SK-N-SH treated with all-trans-retinoic acid at 6 μM for 48 hours (cell line): ENCODE data around the gene NYAP2.

ENCODE experiments used
- BACH2 ChIP-seq: fragments of 250-450 bp; sonication (Bioruptor Pico); IDR thresholded peaks from 2 replicates; pipeline ENCODE4 v1.9.0; 2021; ENCODE audit warnings: mild to moderate bottlenecking, borderline replicate concordance
- CREB5 ChIP-seq: fragments of 250-450 bp; sonication (Bioruptor Pico); IDR thresholded peaks from 2 replicates; pipeline ENCODE4 v1.5.1; 2020; ENCODE audit warnings: low read depth, mild to moderate bottlenecking, moderate library complexity
- GLIS3 ChIP-seq: fragments of 250-450 bp; sonication (Bioruptor Pico); IDR thresholded peaks from 2 replicates; pipeline ENCODE4 v1.5.0; 2020; ENCODE audit warnings: mild to moderate bottlenecking, moderate library complexity
- PATZ1 ChIP-seq: fragments of 250-450 bp; sonication (Bioruptor Pico); IDR thresholded peaks from 2 replicates; pipeline ENCODE4 v1.8.0; 2020; ENCODE audit warnings: mild to moderate bottlenecking, moderate library complexity, borderline replicate concordance
- PPARA ChIP-seq: fragments of 250-450 bp; sonication (Bioruptor Pico); IDR thresholded peaks from 2 replicates; pipeline ENCODE4 v1.5.0; 2020; ENCODE audit warnings: mild to moderate bottlenecking, borderline replicate concordance
- TSHZ2 ChIP-seq: fragments of 250-450 bp; sonication (Bioruptor Pico); IDR thresholded peaks from 2 replicates; pipeline ENCODE4 v1.5.0; 2020; ENCODE audit warnings: mild to moderate bottlenecking, moderate library complexity
- ZC3H10 ChIP-seq: fragments of 250-450 bp; sonication (Bioruptor Pico); IDR thresholded peaks from 2 replicates; pipeline ENCODE4 v1.5.1; 2021; ENCODE audit warnings: mild to moderate bottlenecking, moderate library complexity
- ZFP3 ChIP-seq: fragments of 250-450 bp; sonication (Bioruptor Pico); IDR thresholded peaks from 2 replicates; pipeline ENCODE4 v1.5.0; 2020; ENCODE audit warnings: mild to moderate bottlenecking, moderate library complexity
- ZFP30 ChIP-seq: fragments of 450-650 bp; formaldehyde crosslinking; IDR thresholded peaks from 2 replicates; pipeline ENCODE4 v1.5.0; 2022; ENCODE audit warnings: mild to moderate bottlenecking, moderate library complexity
- ZNF8 ChIP-seq: fragments of 450-650 bp; formaldehyde crosslinking; IDR thresholded peaks from 2 replicates; pipeline ENCODE4 v1.5.0; 2020; ENCODE audit warnings: mild to moderate bottlenecking, moderate library complexity

- no peak for TF ChIP-seq ZFP3 (CRISPR knock-in tag)
- TF ChIP-seq GLIS3 (CRISPR knock-in tag), result no peak
- no peak for TF ChIP-seq ZC3H10
- no peak for TF ChIP-seq PATZ1 (CRISPR knock-in tag)
- TF ChIP-seq ZFP30 (CRISPR knock-in tag), result no peak
- TF ChIP-seq ZNF8 (CRISPR knock-in tag), result no peak
- no peak for TF ChIP-seq BACH2 (CRISPR knock-in tag)
- no peak for TF ChIP-seq CREB5
- TF ChIP-seq TSHZ2 (CRISPR knock-in tag), result no peak
- TF ChIP-seq PPARA (CRISPR knock-in tag), result no peak
Observed at GRCh38 chr2:225472161-225472560, 72.7 kb downstream of the NYAP2 start.
